Activated CD8-positive, alpha-beta T cell treated with anti-CD3 and anti-CD28 coated beads for 36 hours (primary cell): ENCODE data around the gene KRT2. TPM values are rescaled to one million over a fixed set of nuclear protein-coding genes. Genes with fewer than 3 reads are reported as not detected.

Source experiments
- ATAC-seq: fragments of 200-7000 bp; cut with Tn5 transposase; one replicate; pipeline ENCODE4 v1.10.0; 2021; ENCODE audit warnings: mild to moderate bottlenecking, moderate library complexity
- CTCF ChIA-PET: fragments of 350-600 bp; sonication (Branson Sonifier 250); formaldehyde crosslinking; loops from one replicate; lab custom pipeline; 2021; ENCODE audit warnings: antibody characterized with exemption; lab: Charles Lee
- POLR2A ChIA-PET: fragments of 350-600 bp; sonication (Branson Sonifier 250); formaldehyde crosslinking; loops from one replicate; lab custom pipeline; 2021; ENCODE audit warnings: antibody characterized with exemption; lab: Charles Lee
- DNase-seq: peaks from one replicate; pipeline ENCODE4 v3.0.0-alpha.2; 2020
- H3K27ac Mint-ChIP-seq: one replicate; pipeline ENCODE4 v1.8.0; 2021; ENCODE audit warnings: mild to moderate bottlenecking, mixed read lengths
- H3K27me3 Mint-ChIP-seq: one replicate; pipeline ENCODE4 v1.8.0; 2021; ENCODE audit warnings: mixed read lengths
- H3K36me3 Mint-ChIP-seq: one replicate; pipeline ENCODE4 v1.8.0; 2021; ENCODE audit warnings: low read depth, mixed read lengths
- H3K4me1 Mint-ChIP-seq: one replicate; pipeline ENCODE4 v1.8.0; 2021; ENCODE audit warnings: low read depth, mixed read lengths
- H3K4me3 Mint-ChIP-seq: one replicate; pipeline ENCODE4 v1.8.0; 2021; ENCODE audit warnings: mild to moderate bottlenecking, moderate library complexity, mixed read lengths
- H3K9me3 Mint-ChIP-seq: one replicate; pipeline ENCODE4 v1.8.0; 2021; ENCODE audit warnings: mixed read lengths
- CTCF ChIP-seq: fragments of 200-600 bp; IDR thresholded peaks from one replicate; pipeline ENCODE4 v1.8.0; 2022; ENCODE audit warnings: antibody characterized with exemption, mild to moderate bottlenecking
- intact Hi-C: fragments of 100-400 bp; cut with micrococcal nuclease; formaldehyde crosslinking; loops from one replicate; pipeline ENCODE4 v1.10.0; 2022
- total RNA-seq, 2 experiments: library from RNA; stranded (reverse); gene quantifications; one replicate each; pipeline ENCODE4 v1.2.3, GENCODE V29; 2021

KRT2 gene
- total RNA-seq, 2 experiments from 2014 or later, result not detected

DNA sequence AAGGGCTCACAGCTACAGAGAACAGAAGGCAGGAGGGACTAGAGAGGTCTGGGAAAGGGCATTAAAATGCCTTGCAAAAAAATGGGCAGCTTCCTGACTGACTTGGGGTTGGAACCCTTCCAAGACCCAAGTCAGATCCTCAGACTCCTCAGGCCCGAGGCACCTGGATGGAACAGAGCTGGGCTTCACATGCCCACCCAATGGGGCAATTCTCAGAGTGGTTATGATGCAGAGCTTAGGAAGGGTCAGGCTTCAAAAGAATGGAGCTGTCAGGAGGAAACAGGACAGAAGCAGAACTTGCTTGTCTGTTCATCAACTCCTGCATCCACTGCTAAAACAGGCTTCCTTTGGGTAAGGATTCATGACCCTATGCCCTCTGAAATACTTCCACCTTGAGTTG is 37.9 kb upstream of the KRT2 start:
- CTCF ChIA-PET, result interaction anchor here (1.0 to 2.4 kb wide), 5 partner anchors 9 to 290 kb away, joined by 3 to 6 read pairs (median 6); partner anchors contain the start of gene KRT1
- H3K4me1 Mint-ChIP-seq, result peaks cover 18% of the 10 kb centered on the region

DNA sequence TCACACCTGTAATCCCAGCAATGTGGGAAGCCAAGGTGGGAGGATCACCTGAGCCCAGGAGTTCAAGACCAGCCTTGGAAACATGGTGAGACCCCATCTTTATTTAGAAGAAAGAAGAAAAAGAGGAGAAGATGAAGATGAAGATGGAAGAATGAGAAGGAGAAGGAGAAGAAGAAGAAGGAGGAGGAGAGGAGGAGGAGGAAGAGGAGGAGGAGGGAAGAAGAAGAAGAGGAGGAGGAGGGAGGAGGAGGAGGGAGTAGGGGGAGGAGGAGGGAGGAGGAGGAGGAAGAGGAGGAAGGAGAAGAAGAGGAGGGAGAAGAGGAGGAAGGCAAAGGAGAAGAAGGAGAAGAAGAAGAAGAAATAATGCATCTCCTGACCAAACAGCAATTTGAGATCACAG is 37.2 kb upstream of the KRT2 start:
- POLR2A ChIA-PET, result no interaction called here
- Mint-ChIP-seq H3K27ac (no peak overlapping the region), H3K4me1 (peaks cover 18% of the 10 kb centered on the region), H3K36me3 (no peaks in the 10 kb centered on the region), H3K27me3 (no peaks in the 10 kb centered on the region), H3K4me3 (no peak overlapping the region), H3K9me3 (no peaks in the 10 kb centered on the region)
- DNase-seq (no peak), ATAC-seq (no peak)
- CTCF ChIA-PET, result interaction anchor here (1.4 to 2.4 kb wide), 3 partner anchors 8 to 190 kb away, joined by 6 read pairs; partner anchors contain the start of gene KRT1
- no peak for TF ChIP-seq CTCF
- intact Hi-C loops, result no loop called here

More for the DNA sequence above, 37.9 kb upstream of the KRT2 start:
- Mint-ChIP-seq H3K27ac (no peak overlapping the region), H3K9me3 (no peaks in the 10 kb centered on the region), H3K27me3 (no peaks in the 10 kb centered on the region), H3K36me3 (no peaks in the 10 kb centered on the region), H3K4me3 (no peak overlapping the region)
- ATAC-seq (no peak), DNase-seq (no peak)
- intact Hi-C loops, result no loop called here
- POLR2A ChIA-PET, result interaction anchor here (1.4 kb wide), 1 partner anchor 13 kb away, joined by 3 read pairs; no protein-coding TSS in a partner anchor
- TF ChIP-seq CTCF, result no peak

DNA sequence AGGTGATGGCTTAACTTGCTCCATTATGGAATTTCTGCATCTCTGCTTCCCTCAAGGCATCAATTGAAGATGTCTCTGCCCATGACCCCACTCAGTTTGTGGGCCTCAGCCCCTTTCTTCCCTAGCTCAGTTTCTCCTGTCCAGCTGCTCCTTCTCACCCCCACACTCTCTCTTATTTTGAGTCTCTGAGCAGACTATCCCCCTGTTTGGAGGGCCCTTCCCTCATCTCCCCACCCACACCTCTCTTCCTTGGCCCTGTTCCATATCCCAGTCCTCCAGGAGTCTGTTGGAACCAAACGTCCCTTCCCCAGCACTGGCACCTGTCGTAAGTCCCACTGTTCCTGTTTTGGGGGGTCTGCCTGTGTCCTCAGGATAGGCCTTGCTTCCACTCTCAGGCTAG is 36.5 kb upstream of the KRT2 start:
- ChIA-PET POLR2A (no interaction called here), CTCF (interaction anchor here (1.1 kb wide), 1 partner anchor 191 kb away, joined by 3 read pairs; no protein-coding TSS in a partner anchor)
- intact Hi-C loops, result no loop called here
- DNase-seq (no peak), ATAC-seq (no peak)
- H3K27me3 Mint-ChIP-seq, result no peaks in the 10 kb centered on the region
- TF ChIP-seq CTCF, result no peak
- H3K9me3 Mint-ChIP-seq, result no peaks in the 10 kb centered on the region
- no peak overlapping the region for H3K27ac Mint-ChIP-seq
- peaks cover 22% of the 10 kb centered on the region for H3K4me1 Mint-ChIP-seq
- no peak overlapping the region for H3K4me3 Mint-ChIP-seq
- no peaks in the 10 kb centered on the region for H3K36me3 Mint-ChIP-seq

DNA sequence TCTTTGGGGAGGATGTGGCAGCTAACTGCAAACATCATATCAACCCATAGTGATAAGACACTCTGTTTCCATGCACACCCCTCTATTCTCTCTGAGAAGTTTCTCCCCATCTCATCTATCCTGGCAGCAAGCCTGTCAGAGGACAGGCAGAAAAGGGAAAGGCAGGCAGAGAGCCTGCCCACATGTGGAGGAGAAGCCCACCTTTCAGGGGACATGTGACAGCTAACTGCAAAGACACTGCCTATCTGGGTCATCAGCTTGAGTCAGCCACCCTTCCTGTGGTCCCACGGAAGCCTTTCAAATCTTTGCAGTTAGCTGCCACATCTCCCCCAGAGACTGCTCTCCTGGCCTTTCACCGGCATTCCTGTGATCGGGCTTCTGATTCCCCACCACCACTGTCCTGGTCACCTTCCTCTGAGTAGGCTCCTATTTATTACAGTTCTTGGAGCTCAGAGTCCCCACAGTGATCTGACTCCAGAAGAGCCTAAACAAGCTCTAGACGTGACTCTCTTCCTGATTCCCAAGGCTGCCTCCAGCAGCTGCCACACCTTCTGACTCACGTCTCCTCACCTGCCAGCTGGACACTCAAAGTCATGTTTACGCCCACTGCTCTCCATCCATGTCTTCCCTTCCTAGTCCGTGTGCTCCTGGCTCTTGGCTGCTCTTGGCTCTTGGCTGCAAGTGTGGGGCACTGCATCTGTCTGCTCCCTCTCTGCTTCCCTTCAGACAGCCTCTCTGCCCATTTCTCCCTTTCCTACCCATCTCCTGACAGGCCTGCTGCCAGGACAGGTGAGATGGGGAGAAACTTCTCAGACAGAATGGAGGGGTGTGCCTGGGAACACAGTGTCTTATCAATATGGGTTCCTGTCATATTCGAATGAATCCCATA is 35.7 kb upstream of the KRT2 start:
- Mint-ChIP-seq H3K4me1 (peaks cover 27% of the 10 kb centered on the region), H3K9me3 (no peaks in the 10 kb centered on the region), H3K27ac (no peak overlapping the region), H3K36me3 (no peaks in the 10 kb centered on the region), H3K4me3 (no peak overlapping the region), H3K27me3 (no peaks in the 10 kb centered on the region)
- CTCF ChIA-PET, result interaction anchor here (1.1 to 2.0 kb wide), 2 partner anchors 192 to 293 kb away, joined by 3 to 5 read pairs; no protein-coding TSS in a partner anchor
- no peak for ATAC-seq
- no peak for TF ChIP-seq CTCF
- DNase-seq, result no peak
- intact Hi-C loops, result no loop called here
- POLR2A ChIA-PET, result no interaction called here
